GM19035 (cell line): ENCODE results near the gene SAP30L.

Experiments used
- ATAC-seq: cut with Tn5 transposase; IDR thresholded peaks from one replicate; pipeline ENCODE4 v1.9.1; 2021; ENCODE audit not compliant: unreplicated experiment

The SAP30L gene

GRCh38 chr5:154461531-154461930 lies 15.7 kb downstream of the SAP30L start:
- no peak for ATAC-seq

- ATAC-seq = no peak
Measured at GRCh38 chr5:154464438-154464837, 18.6 kb downstream of the SAP30L start.

- no peak for ATAC-seq
Measured at GRCh38 chr5:154465169-154465568, 19.4 kb downstream of the SAP30L start.

- ATAC-seq = no peak
Measured at GRCh38 chr5:154466147-154466546, 20.4 kb downstream of the SAP30L start.

GRCh38 chr5:154466671-154467070 lies 20.9 kb downstream of the SAP30L start:
- no peak for ATAC-seq

GRCh38 chr5:154467655-154468354 lies 22.0 kb downstream of the SAP30L start:
- ATAC-seq = peak; percentile 95

GRCh38 chr5:154470137-154470536 lies 24.3 kb downstream of the SAP30L start:
- ATAC-seq = no peak

GRCh38 chr5:154470947-154471870 lies 25.4 kb downstream of the SAP30L start:
- ATAC-seq = no peak

GRCh38 chr5:154472871-154473580 lies 27.2 kb downstream of the SAP30L start:
- no peak for ATAC-seq

GRCh38 chr5:154473581-154474283 lies 27.9 kb downstream of the SAP30L start:
- ATAC-seq = no peak

- ATAC-seq = no peak
Measured at GRCh38 chr5:154474396-154475334, 28.9 kb downstream of the SAP30L start.

GRCh38 chr5:154475591-154476353 lies 30.0 kb downstream of the SAP30L start:
- ATAC-seq = no peak

- no peak for ATAC-seq
Measured at GRCh38 chr5:154476354-154477205, 30.8 kb downstream of the SAP30L start.

- ATAC-seq = no peak
Measured at GRCh38 chr5:154477382-154478223, 31.8 kb downstream of the SAP30L start.

GRCh38 chr5:154478224-154478565 lies 32.4 kb downstream of the SAP30L start, which contains the start of gene HAND1:
Gene HAND1 (minus strand): TSS chr5:154478227. CDS start chr5:154478008, 219 bp downstream.
- no peak for ATAC-seq

- ATAC-seq = no peak
Measured at GRCh38 chr5:154478752-154479159, 33.0 kb downstream of the SAP30L start.
